GM08714 (cell line): ENCODE data around the gene TCF15.
"Not testable (repeated sequence)": the region's sequence is repeated elsewhere in the genome, so short reads cannot be mapped to it uniquely, and the experiment has no call there.

Experiments used
- H3K4me3 ChIP-seq: fragments of 200-500 bp; sonication (Bioruptor generic); 2 replicates; pipeline ENCODE4 v1.5.1; 2014; ENCODE audit warnings: mild to moderate bottlenecking, low read length, inconsistent platforms
- ZNF274 ChIP-seq: IDR thresholded peaks from 2 replicates; pipeline ENCODE4 v1.6.1; 2012; ENCODE audit warnings: mild to moderate bottlenecking, low read depth, low read length

TCF15 gene

GRCh38 chr20:588932-589672, 21.0 kb downstream of the TCF15 start:
- TF ChIP-seq ZNF274 = no peak
- H3K4me3 ChIP-seq = no peak overlapping the region

GRCh38 chr20:588476-588875, 21.6 kb downstream of the TCF15 start:
- no peak for TF ChIP-seq ZNF274
- no peak overlapping the region for H3K4me3 ChIP-seq

GRCh38 chr20:584971-585301, 25.2 kb downstream of the TCF15 start:
- TF ChIP-seq ZNF274 = no peak
- H3K4me3 ChIP-seq = no peak overlapping the region

GRCh38 chr20:584161-584970, 25.7 kb downstream of the TCF15 start:
- no peak for TF ChIP-seq ZNF274

GRCh38 chr20:582204-582603, 27.9 kb downstream of the TCF15 start:
- TF ChIP-seq ZNF274 = no peak
- no peak overlapping the region for H3K4me3 ChIP-seq

More at GRCh38 chr20:584161-584970, 25.7 kb downstream of the TCF15 start:
- no peak overlapping the region for H3K4me3 ChIP-seq

- not testable (repeated sequence) for H3K4me3 ChIP-seq
Measured at GRCh38 chr20:578940-579690, 31.0 kb downstream of the TCF15 start.

- no peak overlapping the region for H3K4me3 ChIP-seq
- TF ChIP-seq ZNF274 = no peak
Measured at GRCh38 chr20:577167-577791, 32.8 kb downstream of the TCF15 start.

- H3K4me3 ChIP-seq = no peak overlapping the region
- no peak for TF ChIP-seq ZNF274
Measured at GRCh38 chr20:576156-576555, 34.0 kb downstream of the TCF15 start.

- TF ChIP-seq ZNF274 = no peak
- H3K4me3 ChIP-seq = no peak overlapping the region
Measured at GRCh38 chr20:575230-575629, 34.9 kb downstream of the TCF15 start.

GRCh38 chr20:574297-574942, 35.7 kb downstream of the TCF15 start:
- no peak overlapping the region for H3K4me3 ChIP-seq
- TF ChIP-seq ZNF274 = no peak

GRCh38 chr20:573414-574296, 36.5 kb downstream of the TCF15 start:
- no peak for TF ChIP-seq ZNF274

GRCh38 chr20:572727-573126, 37.4 kb downstream of the TCF15 start:
- TF ChIP-seq ZNF274 = no peak
- no peak overlapping the region for H3K4me3 ChIP-seq

More at GRCh38 chr20:573414-574296, 36.5 kb downstream of the TCF15 start:
- no peak overlapping the region for H3K4me3 ChIP-seq
